GM23248 (cell line): ENCODE results near the gene GALNT12.

Experiments
- EZH2 ChIP-seq: fragments of 200-600 bp; sonication (generic); IDR thresholded peaks from 2 replicates; pipeline ENCODE4 v1.6.1; 2018; ENCODE audit warnings: antibody characterized with exemption, mild to moderate bottlenecking; ENCODE audit not compliant: insufficient read depth, poor library complexity, severe bottlenecking
- EZH2phosphoT487 ChIP-seq: fragments of 200-600 bp; sonication (generic); IDR thresholded peaks from 2 replicates; pipeline ENCODE4 v1.6.1; 2018; ENCODE audit warnings: antibody characterized with exemption, moderate library complexity, mild to moderate bottlenecking, low read depth; ENCODE audit not compliant: insufficient read depth

DNA sequence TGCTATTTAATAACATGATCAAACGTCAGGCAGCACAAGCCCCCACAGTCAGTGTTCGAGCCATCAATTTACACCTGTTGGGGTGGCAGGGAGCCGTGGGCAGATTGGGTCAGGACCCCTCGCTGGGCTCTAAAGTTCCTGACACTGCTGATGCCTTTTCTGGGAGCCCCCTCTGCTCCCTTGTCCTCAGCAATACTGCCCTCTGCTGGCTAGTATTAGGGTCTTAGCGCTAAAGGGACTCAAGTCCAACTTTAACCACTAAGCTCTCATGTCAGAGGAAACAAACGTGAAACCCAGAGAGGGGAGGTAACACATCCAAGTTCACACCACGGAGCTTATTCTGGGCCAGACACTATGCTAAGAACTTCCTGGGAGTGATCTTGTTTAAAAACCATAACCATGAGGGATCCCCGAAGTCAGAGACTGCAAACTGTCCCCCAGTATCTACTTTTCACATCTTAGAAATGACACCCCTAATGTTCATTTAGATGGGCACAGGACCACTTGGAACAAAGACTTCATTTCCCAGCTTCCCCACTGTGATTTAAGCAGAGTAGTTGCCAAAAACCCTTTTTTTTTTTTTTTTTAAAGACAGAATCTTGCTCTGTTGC is 31.5 kb upstream of the GALNT12 start:
- TF ChIP-seq EZH2 (no peak), EZH2phosphoT487 (no peak)
